Fibroblast of pulmonary artery (primary cell): ENCODE results near the gene OR12D3.
"Not testable (repeated sequence)": the region's sequence is repeated elsewhere in the genome, so short reads cannot be mapped to it uniquely, and the experiment has no call there.

Source experiments
- DNase-seq: peaks from one replicate; pipeline ENCODE4 v3.0.0-alpha.2; 2010; ENCODE audit warnings: low read depth
- H3K4me3 ChIP-seq: replicated peaks from 2 replicates; pipeline ENCODE4 v1.5.1; 2011; ENCODE audit warnings: low read depth, mild to moderate bottlenecking, control low read depth, low read length, moderate library complexity
- CTCF ChIP-seq: IDR thresholded peaks from 2 replicates; pipeline ENCODE4 v1.5.1; 2011; ENCODE audit warnings: mild to moderate bottlenecking, control low read depth, low read length, inconsistent platforms; ENCODE audit errors: missing control alignments

The OR12D3 gene

GRCh38 chr6:29395331-29395730 is 20.2 kb upstream of the OR12D3 start, which contains the start of gene OR12D2:
OR12D2 (plus strand) TSS chr6:29395631; CDS start chr6:29396700, 1,069 bp downstream.
- no peak within 1 kb of the TSS for H3K4me3 ChIP-seq
- no peak for TF ChIP-seq CTCF
- no peak for DNase-seq

- H3K4me3 ChIP-seq = no peak overlapping the region
- no peak for DNase-seq
- TF ChIP-seq CTCF = no peak
Observed at GRCh38 chr6:29388533-29388932, 13.4 kb upstream of the OR12D3 start.

GRCh38 chr6:29376003-29376402 is 912 bp upstream of the OR12D3 start:
- peak; percentile 7 for DNase-seq
- H3K4me3 ChIP-seq = no peak overlapping the region
- no peak for TF ChIP-seq CTCF

GRCh38 chr6:29368765-29369164 is 6.3 kb downstream of the OR12D3 start, which contains the start of gene OR5V1:
OR5V1 (minus strand) TSS chr6:29368865; CDS start chr6:29356195, 12,670 bp downstream.
- DNase-seq = no peak
- TF ChIP-seq CTCF = no peak
- H3K4me3 ChIP-seq = no peak within 1 kb of the TSS

- DNase-seq = no peak
- H3K4me3 ChIP-seq = no peak overlapping the region
- TF ChIP-seq CTCF = no peak
Observed at GRCh38 chr6:29355603-29356002, 19.5 kb downstream of the OR12D3 start.

GRCh38 chr6:29354980-29355379 is 20.1 kb downstream of the OR12D3 start:
- no peak for DNase-seq
- no peak for TF ChIP-seq CTCF
- no peak overlapping the region for H3K4me3 ChIP-seq

- not testable (repeated sequence) for DNase-seq, H3K4me3 ChIP-seq
Observed at GRCh38 chr6:29349348-29349747, 25.7 kb downstream of the OR12D3 start.
